Gastrocnemius medialis (tissue), 4 donors: ENCODE data around the gene SPTBN5. TPM values are rescaled to one million over a fixed set of nuclear protein-coding genes. Genes with fewer than 3 reads are reported as not detected.

ENCODE experiments used
- ATAC-seq, 2 donors: fragments of 150-250 bp; one replicate each; pipeline ENCODE4 v1.9.1; 2016
- DNase-seq, 2 donors: peaks; one replicate each; pipeline ENCODE4 v3.0.0-alpha.2; 2019
- H3K27ac ChIP-seq, 4 donors: fragments of 200-600 bp; sonication (generic); 1 replicate in 1 of 4; 2 replicates in 3 of 4; pipeline ENCODE4 v1.5.1; 2016 to 2018; ENCODE audit warnings: mild to moderate bottlenecking in 2 of 4, moderate library complexity in 1 of 4
- H3K27me3 ChIP-seq, 3 donors: fragments of 200-600 bp; sonication (generic) in 2 of 3; 1 replicate in 1 of 3; 2 replicates in 2 of 3; pipeline versions ENCODE4 v1.5.1 to v1.6.0; 2016 to 2019; ENCODE audit warnings: mild to moderate bottlenecking in 1 of 3, moderate library complexity in 1 of 3
- H3K36me3 ChIP-seq, 2 donors: fragments of 200-600 bp; sonication (generic) in 1 of 2; one replicate each; pipeline ENCODE4 v1.5.1; 2017 to 2018
- H3K4me1 ChIP-seq, 2 donors: fragments of 200-600 bp; sonication (generic) in 1 of 2; one replicate each; pipeline ENCODE4 v1.5.1; 2016 to 2017; ENCODE audit warnings: mild to moderate bottlenecking in 2 of 2
- H3K4me3 ChIP-seq, 4 donors: fragments of 200-600 bp; sonication (generic) in 3 of 4; 1 replicate in 1 of 4; 2 replicates in 3 of 4; pipeline ENCODE4 v1.5.1; 2016 to 2019; ENCODE audit warnings: mild to moderate bottlenecking in 2 of 4
- H3K9me3 ChIP-seq, 3 donors: fragments of 200-600 bp; sonication (generic) in 2 of 3; 1 replicate in 1 of 3; 2 replicates in 2 of 3; pipeline ENCODE4 v1.5.1; 2016 to 2019
- POLR2A ChIP-seq, 2 donors: fragments of 450-650 bp; IDR thresholded peaks; one replicate each; pipeline ENCODE4 v1.6.1; 2017; ENCODE audit warnings: antibody characterized with exemption in 2 of 2, mild to moderate bottlenecking in 2 of 2, moderate library complexity in 2 of 2
- in situ Hi-C, 4 donors: fragments of 200-750 bp; cut with MboI; loops; one replicate each; pipeline versions ENCODE4 v1.15.0 to v1.8.0; 2017; ENCODE audit warnings: low sequenced_read_pairs in 4 of 4
- intact Hi-C: fragments of 100-400 bp; cut with DNase I; formaldehyde crosslinking; loops from one replicate; pipeline ENCODE4 v1.15.1; 2023; ENCODE audit warnings: low total_unique reads
- total RNA-seq, 4 donors: library from RNA; depleted of rRNA; stranded (reverse); fragments of >200 nt; gene quantifications; one replicate each; pipeline versions ENCODE4 v1.1.0 to v1.2.3, GENCODE V29; 2016
- TF ChIP-seq, protein P1 (sequence below), 5 experiments: fragments of 450-650 bp in 3 of 5; fragments of 200-600 bp in 2 of 5; sonication (generic) in 2 of 5; IDR thresholded peaks in 4 of 5; conservative IDR thresholded peaks in 1 of 5; 1 replicate in 4 of 5; 2 replicates in 1 of 5; pipeline ENCODE4 v1.5.1; 2016 to 2019; ENCODE audit warnings: antibody characterized with exemption in 5 of 5, mild to moderate bottlenecking in 3 of 5, moderate library complexity in 3 of 5

Gene SPTBN5
- total RNA-seq, 4 donors from 2014 or later: 0.03 to 0.05 (median 0.04) TPM; not detected in 1

DNA sequence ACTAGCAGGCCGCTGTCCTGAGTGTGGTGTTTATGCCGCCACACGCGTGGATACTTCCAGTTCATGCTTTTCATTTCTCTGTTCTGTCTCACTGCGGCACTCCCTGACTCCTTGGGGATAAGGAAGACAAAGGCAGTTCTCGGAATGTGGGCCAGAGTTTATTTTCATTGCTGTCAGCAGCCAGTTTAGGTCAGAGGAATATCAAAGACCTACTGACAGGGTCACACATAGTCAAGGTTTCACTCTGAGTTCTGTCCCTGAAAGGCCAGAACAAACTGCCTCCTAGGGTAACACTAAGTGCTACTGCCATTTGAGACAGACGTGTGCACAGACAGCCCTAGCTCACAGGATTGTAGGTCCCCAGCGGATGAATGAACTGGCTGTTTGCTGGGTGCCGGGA, 27.3 kb upstream of the SPTBN5 start:
- no peak for TF ChIP-seq POLR2A (IDR thresholded peaks at IDR 0.05)
- TF ChIP-seq, protein P1, sequence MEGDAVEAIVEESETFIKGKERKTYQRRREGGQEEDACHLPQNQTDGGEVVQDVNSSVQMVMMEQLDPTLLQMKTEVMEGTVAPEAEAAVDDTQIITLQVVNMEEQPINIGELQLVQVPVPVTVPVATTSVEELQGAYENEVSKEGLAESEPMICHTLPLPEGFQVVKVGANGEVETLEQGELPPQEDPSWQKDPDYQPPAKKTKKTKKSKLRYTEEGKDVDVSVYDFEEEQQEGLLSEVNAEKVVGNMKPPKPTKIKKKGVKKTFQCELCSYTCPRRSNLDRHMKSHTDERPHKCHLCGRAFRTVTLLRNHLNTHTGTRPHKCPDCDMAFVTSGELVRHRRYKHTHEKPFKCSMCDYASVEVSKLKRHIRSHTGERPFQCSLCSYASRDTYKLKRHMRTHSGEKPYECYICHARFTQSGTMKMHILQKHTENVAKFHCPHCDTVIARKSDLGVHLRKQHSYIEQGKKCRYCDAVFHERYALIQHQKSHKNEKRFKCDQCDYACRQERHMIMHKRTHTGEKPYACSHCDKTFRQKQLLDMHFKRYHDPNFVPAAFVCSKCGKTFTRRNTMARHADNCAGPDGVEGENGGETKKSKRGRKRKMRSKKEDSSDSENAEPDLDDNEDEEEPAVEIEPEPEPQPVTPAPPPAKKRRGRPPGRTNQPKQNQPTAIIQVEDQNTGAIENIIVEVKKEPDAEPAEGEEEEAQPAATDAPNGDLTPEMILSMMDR (IDR thresholded peaks at IDR 0.05 in 4 of 5, conservative IDR thresholded peaks at IDR 0.05 in 1 of 5): no peak
- no peaks in the 10 kb centered on the region for H3K36me3 ChIP-seq
- DNase-seq (no peak), ATAC-seq (no peak)
- H3K27ac ChIP-seq: peak overlapping the region in 3 of 4 donors; percentile 84 to 87 (median 86)
- H3K4me1 ChIP-seq: peaks cover 44 to 64% of the 10 kb centered on the region in 2 donors
- in situ Hi-C loops: no loop called here
- no peak overlapping the region for H3K4me3 ChIP-seq
- intact Hi-C loops: no loop called here
- no peaks in the 10 kb centered on the region for H3K27me3 ChIP-seq
- no peaks in the 10 kb centered on the region for H3K9me3 ChIP-seq

DNA sequence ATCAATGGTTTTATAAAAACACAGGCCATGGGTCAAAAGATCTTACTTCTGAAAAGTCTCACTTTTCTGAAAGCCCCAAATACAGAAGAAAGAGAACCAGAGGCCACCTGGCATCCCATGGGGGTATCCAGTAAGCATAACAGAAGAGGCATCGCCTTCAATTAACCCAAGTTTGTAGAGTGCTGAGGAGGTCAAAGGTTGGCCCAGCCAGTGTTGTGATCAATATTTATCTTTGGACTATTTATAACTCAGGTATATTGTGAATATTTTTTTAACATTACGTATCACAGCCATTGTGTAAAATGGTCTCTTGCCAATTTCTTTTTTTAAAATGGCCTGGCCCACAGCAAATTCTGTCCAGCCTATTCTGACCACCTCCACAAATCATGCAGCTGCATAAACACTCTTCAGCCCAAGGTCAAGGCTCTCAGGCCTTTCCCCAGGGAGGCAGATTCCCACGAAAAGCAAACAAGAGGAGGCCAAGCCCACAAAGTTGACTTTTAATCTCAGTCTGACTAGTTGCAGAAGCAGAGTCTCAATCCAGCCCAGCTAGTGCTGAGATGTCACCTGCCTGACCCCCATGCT, 26.2 kb upstream of the SPTBN5 start:
- H3K27me3 ChIP-seq: no peaks in the 10 kb centered on the region
- in situ Hi-C loops (loop anchor here in 1 of 4 donors (5.0 kb wide), 1 partner anchor 52 kb away; the partner anchor contains the start of gene EHD4), intact Hi-C loops (loop anchor here (2.0 to 5.0 kb wide), 2 partner anchors 52 to 233 kb away; partner anchors contain the start of gene EHD4)
- peak overlapping the region; percentile 84 to 87 (median 86) for H3K27ac ChIP-seq
- TF ChIP-seq POLR2A (IDR thresholded peaks at IDR 0.05): no peak
- TF ChIP-seq, protein P1 (IDR thresholded peaks at IDR 0.05 in 4 of 5, conservative IDR thresholded peaks at IDR 0.05 in 1 of 5): no peak
- ATAC-seq: peak in 1 of 2 donors; percentile 12
- H3K4me1 ChIP-seq: peaks cover 51 to 65% of the 10 kb centered on the region in 2 donors
- H3K36me3 ChIP-seq: no peaks in the 10 kb centered on the region
- no peak overlapping the region for H3K4me3 ChIP-seq
- no peak for DNase-seq
- H3K9me3 ChIP-seq: no peaks in the 10 kb centered on the region

DNA sequence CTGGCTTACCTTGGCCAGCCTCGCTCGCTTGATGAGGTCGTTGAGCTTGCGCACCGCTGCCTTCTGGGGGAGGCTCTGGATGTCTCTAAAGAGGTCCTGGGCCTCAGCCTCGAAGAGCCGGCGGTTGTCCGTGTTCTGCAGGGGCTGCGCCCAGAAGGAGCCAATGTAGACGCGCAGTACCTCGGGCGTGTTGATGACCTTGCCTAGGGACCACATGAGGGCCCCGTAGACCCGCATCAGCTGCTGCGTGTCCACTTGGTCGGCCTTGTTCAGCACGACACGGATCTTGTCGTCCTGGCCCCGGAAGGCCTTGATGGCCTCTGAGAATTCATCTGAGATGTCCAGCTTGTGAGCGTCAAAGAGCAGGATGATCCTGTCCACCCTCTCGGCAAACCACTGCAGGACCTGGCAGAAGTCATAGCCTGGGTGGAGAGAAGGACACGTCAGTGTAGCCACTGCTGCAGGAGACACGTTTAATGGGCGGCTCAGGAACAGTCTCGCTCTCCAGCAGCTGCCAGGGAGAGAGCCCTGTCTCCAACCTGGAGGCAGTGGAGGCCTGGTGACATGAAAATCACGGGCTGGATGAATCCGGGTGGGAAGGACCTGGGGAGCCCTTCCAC, 25.5 kb upstream of the SPTBN5 start:
- peaks cover 57 to 72% of the 10 kb centered on the region in 2 donors for H3K4me1 ChIP-seq

GRCh38 chr15:41918506-41919126, 24.8 kb upstream of the SPTBN5 start:
- Histone ChIP-seq H3K27ac (peak overlapping the region; percentile 84 to 87 (median 86)), H3K9me3 (no peaks in the 10 kb centered on the region), H3K36me3 (no peaks in the 10 kb centered on the region), H3K27me3 (no peaks in the 10 kb centered on the region), H3K4me3 (no peak overlapping the region), H3K4me1 (peaks cover 62 to 74% of the 10 kb centered on the region in 2 donors)
- intact Hi-C loops (loop anchor here (2.0 to 5.0 kb wide), 2 partner anchors 54 to 234 kb away; partner anchors contain the start of gene EHD4), in situ Hi-C loops (loop anchor here in 1 of 4 donors (5.0 kb wide), 1 partner anchor 54 kb away; the partner anchor contains the start of gene EHD4)
- DNase-seq (no peak), ATAC-seq (no peak)
- no peak for TF ChIP-seq POLR2A (IDR thresholded peaks at IDR 0.05)
- TF ChIP-seq, protein P1 (IDR thresholded peaks at IDR 0.05 in 4 of 5, conservative IDR thresholded peaks at IDR 0.05 in 1 of 5): no peak

More for the DNA sequence above, 25.5 kb upstream of the SPTBN5 start:
- H3K27me3 ChIP-seq: no peaks in the 10 kb centered on the region
- no peak for TF ChIP-seq POLR2A (IDR thresholded peaks at IDR 0.05)
- TF ChIP-seq, protein P1 (IDR thresholded peaks at IDR 0.05 in 4 of 5, conservative IDR thresholded peaks at IDR 0.05 in 1 of 5): no peak
- no peaks in the 10 kb centered on the region for H3K9me3 ChIP-seq
- intact Hi-C loops (loop anchor here (2.0 to 5.0 kb wide), 2 partner anchors 53 to 233 kb away; partner anchors contain the start of gene EHD4), in situ Hi-C loops (loop anchor here in 1 of 4 donors (5.0 kb wide), 1 partner anchor 53 kb away; the partner anchor contains the start of gene EHD4)
- ATAC-seq (no peak), DNase-seq (no peak)
- no peak overlapping the region for H3K4me3 ChIP-seq
- H3K27ac ChIP-seq: peak overlapping the region; percentile 84 to 87 (median 86)
- H3K36me3 ChIP-seq: no peaks in the 10 kb centered on the region
